Measurements from ENCODE around the gene PKP4.

PKP4 gene

DNA sequence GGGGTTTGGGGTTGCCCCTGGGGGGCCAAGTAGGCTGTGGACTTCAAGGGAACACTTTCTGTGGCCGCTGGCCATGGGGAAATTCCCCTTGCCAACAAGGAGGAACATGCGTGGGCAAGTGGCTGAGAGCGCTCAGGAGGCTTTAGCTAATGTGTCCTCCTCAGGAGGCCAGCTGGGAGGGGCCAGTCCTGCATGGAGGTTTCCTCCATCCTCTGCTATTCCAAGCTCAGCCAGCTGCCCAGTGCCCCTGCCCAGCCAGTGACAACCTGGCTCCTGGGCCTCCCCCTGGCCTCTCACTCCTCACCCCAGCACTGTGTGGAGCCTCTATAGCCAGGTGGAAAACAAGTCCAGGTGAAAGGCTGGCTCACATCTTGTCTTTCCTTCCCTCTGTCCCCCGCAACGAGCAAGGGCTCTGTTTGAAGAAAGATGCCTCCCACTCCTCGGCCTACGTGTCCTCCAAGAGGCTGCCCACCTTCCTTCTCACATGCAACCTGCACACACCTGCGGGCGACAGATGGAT is 273.9 kb downstream of the PKP4 start:
- ATAC-seq (ENCODE audit: low read depth) (no peak; the same call in 2 of the 3 replicates), DNase-seq (ENCODE audit: low spot score) (no peak)
- Histone ChIP-seq H3K27me3 (ENCODE audit: insufficient read depth, poor library complexity, severe bottlenecking) (no peaks in the 10 kb centered on the region), H3K27ac (ENCODE audit: poor library complexity, severe bottlenecking) (no peak overlapping the region), H3K4me3 (ENCODE audit: severe bottlenecking) (no peak overlapping the region), H3K4me1 (ENCODE audit: insufficient read depth, poor library complexity, severe bottlenecking) (no peaks in the 10 kb centered on the region), H3K9me3 (ENCODE audit: severe bottlenecking) (no peaks in the 10 kb centered on the region), H3K36me3 (ENCODE audit: low read depth) (no peaks in the 10 kb centered on the region)
- TF ChIP-seq, protein P1, sequence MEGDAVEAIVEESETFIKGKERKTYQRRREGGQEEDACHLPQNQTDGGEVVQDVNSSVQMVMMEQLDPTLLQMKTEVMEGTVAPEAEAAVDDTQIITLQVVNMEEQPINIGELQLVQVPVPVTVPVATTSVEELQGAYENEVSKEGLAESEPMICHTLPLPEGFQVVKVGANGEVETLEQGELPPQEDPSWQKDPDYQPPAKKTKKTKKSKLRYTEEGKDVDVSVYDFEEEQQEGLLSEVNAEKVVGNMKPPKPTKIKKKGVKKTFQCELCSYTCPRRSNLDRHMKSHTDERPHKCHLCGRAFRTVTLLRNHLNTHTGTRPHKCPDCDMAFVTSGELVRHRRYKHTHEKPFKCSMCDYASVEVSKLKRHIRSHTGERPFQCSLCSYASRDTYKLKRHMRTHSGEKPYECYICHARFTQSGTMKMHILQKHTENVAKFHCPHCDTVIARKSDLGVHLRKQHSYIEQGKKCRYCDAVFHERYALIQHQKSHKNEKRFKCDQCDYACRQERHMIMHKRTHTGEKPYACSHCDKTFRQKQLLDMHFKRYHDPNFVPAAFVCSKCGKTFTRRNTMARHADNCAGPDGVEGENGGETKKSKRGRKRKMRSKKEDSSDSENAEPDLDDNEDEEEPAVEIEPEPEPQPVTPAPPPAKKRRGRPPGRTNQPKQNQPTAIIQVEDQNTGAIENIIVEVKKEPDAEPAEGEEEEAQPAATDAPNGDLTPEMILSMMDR (IDR thresholded peaks at IDR 0.05; ENCODE audit: poor library complexity, severe bottlenecking): no peak

DNA sequence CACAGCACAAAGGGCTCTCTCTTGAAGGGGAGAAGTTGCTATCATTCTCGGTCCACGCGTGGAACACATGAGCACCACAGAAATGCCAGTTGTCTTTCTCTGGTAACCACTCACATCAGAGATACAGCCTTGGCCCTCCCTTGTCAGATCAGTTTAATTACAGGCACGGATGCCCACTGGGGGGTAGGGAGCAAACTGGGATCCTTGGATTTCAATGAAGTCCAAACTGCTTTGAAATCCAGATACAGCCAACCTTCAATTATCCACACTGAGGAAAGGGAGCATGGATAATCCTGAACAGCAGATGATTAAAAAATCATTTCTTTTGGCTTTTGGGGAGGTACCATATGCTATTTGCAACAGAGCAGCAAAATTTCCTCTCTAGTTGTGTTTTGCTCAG is 274.6 kb downstream of the PKP4 start:
- Histone ChIP-seq H3K4me1 (ENCODE audit: insufficient read depth, poor library complexity, severe bottlenecking) (no peaks in the 10 kb centered on the region), H3K27me3 (ENCODE audit: insufficient read depth, poor library complexity, severe bottlenecking) (no peaks in the 10 kb centered on the region), H3K36me3 (ENCODE audit: low read depth) (no peaks in the 10 kb centered on the region), H3K4me3 (ENCODE audit: severe bottlenecking) (no peak overlapping the region), H3K27ac (ENCODE audit: poor library complexity, severe bottlenecking) (no peak overlapping the region), H3K9me3 (ENCODE audit: severe bottlenecking) (no peaks in the 10 kb centered on the region)
- ATAC-seq (ENCODE audit: low read depth) (no peak), DNase-seq (ENCODE audit: low spot score) (no peak)
- TF ChIP-seq, protein P1 (IDR thresholded peaks at IDR 0.05; ENCODE audit: poor library complexity, severe bottlenecking): no peak

All from RWPE2 (cell line).